Mammary epithelial cell (primary cell): ENCODE data around the gene DLG5.

ENCODE experiments used
- CTCF ChIP-seq, 2 donors: IDR thresholded peaks in 1 of 2; conservative IDR thresholded peaks in 1 of 2; 2 replicates each; pipeline ENCODE4 v1.5.1; 2011 to 2012; ENCODE audit warnings: inconsistent platforms in 2 of 2, low read length in 2 of 2, mild to moderate bottlenecking in 2 of 2, control low read depth in 1 of 2, low read depth in 1 of 2; ENCODE audit not compliant: insufficient read depth in 1 of 2; ENCODE audit errors: extremely low read depth in 1 of 2
- EZH2 ChIP-seq: IDR thresholded peaks from 2 replicates; pipeline ENCODE4 v1.6.1; 2012; ENCODE audit warnings: low read length, inconsistent platforms, borderline replicate concordance

GRCh38 chr10:77793831-77794230 lies 132.7 kb downstream of the DLG5 start:
- TF ChIP-seq CTCF (conservative IDR thresholded peaks at IDR 0.05 in 1 of 2, IDR thresholded peaks at IDR 0.05 in 1 of 2; ENCODE audit: extremely low read depth in 1 of 2, insufficient read depth in 1 of 2, low read depth in 1 of 2, low read length in 2 of 2) (no peak), EZH2 (no peak)
